GM10248 (cell line): ENCODE measurements around the gene SMPD3.

Experiments used
- CTCF ChIA-PET: fragments of 300-600 bp; sonication (Branson Sonifier 250); formaldehyde crosslinking; extraction: SDS; loops from one replicate; lab custom pipeline; 2021; ENCODE audit warnings: antibody characterized with exemption; lab: Yijun Ruan, JAX
- POLR2A ChIA-PET: fragments of 350-650 bp; sonication (Branson Sonifier 250); formaldehyde crosslinking; extraction: SDS; loops from one replicate; lab custom pipeline; 2020; ENCODE audit warnings: antibody characterized with exemption; lab: Yijun Ruan, JAX
- DNase-seq: peaks from one replicate; pipeline ENCODE4 v3.0.0; 2012; ENCODE audit errors: extremely low spot score
- TF ChIP-seq, protein P1 (sequence below): IDR thresholded peaks from 2 replicates; pipeline ENCODE4 v1.5.1; 2012; ENCODE audit warnings: mild to moderate bottlenecking, low read depth; ENCODE audit errors: extremely low read depth, missing control alignments, control extremely low read depth

The SMPD3 gene

DNA sequence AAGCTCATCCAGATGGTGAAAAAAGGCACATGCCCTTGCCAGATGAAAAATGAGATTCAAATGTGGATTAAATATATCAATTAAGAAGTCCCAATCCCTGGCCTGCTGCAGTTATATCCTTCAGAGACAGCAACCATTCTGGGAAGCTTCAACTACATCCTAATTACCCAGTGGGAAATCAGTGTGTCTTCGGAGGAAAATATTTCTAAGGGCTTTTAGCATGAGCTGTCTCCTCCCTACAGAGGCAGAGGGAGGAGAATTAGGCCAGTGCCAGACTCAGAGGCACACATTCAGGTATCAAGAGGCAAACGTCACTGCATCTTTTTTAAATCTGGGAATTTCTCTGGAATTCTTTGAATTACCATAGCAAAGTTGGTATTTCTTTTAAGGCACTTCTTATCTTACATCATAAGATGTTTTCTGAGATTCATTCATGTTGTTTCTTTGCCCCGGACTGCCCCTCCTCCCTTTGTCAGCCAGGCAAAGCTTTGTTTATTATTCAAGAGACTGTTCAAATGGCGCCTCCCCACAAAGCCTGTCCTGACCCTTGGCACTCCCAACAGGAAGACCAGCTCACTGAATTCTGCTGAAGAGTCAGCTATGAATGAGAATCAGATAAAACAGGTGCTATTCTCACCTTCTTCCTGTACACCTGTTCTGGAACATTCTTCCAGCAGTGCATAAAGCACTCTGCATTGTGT, 38.3 kb upstream of the SMPD3 start:
- ChIA-PET POLR2A (no interaction called here), CTCF (interaction anchor here (1.8 to 2.2 kb wide), 2 partner anchors 24 to 34 kb away, joined by 10 read pairs; no protein-coding TSS in a partner anchor)
- DNase-seq: no peak
- TF ChIP-seq, protein P1, sequence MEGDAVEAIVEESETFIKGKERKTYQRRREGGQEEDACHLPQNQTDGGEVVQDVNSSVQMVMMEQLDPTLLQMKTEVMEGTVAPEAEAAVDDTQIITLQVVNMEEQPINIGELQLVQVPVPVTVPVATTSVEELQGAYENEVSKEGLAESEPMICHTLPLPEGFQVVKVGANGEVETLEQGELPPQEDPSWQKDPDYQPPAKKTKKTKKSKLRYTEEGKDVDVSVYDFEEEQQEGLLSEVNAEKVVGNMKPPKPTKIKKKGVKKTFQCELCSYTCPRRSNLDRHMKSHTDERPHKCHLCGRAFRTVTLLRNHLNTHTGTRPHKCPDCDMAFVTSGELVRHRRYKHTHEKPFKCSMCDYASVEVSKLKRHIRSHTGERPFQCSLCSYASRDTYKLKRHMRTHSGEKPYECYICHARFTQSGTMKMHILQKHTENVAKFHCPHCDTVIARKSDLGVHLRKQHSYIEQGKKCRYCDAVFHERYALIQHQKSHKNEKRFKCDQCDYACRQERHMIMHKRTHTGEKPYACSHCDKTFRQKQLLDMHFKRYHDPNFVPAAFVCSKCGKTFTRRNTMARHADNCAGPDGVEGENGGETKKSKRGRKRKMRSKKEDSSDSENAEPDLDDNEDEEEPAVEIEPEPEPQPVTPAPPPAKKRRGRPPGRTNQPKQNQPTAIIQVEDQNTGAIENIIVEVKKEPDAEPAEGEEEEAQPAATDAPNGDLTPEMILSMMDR: no peak

DNA sequence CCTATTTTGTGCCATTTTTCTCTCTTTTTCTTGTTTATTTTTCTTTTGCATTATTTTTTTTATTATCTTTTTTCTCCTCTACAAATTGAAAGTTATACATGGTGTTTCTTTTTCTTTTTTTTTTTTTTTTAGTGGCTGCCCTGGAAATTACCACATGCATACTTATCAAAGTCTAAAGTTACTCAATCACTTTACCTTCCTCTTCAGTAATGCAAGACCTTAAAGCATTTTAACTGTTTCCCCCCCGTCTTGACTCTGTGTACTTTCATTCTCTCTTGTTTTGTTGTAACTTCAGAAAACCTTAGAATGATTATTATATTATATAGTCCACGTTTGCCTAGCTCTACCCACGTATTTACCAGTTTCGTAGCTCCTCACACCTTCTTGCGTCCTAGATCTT, 33.3 kb upstream of the SMPD3 start:
- TF ChIP-seq, protein P1: no peak
- ChIA-PET CTCF (interaction anchor here (2.8 to 4.3 kb wide), 2 partner anchors 38 to 39 kb away, joined by 11 to 15 read pairs; no protein-coding TSS in a partner anchor), POLR2A (no interaction called here)
- DNase-seq: no peak

DNA sequence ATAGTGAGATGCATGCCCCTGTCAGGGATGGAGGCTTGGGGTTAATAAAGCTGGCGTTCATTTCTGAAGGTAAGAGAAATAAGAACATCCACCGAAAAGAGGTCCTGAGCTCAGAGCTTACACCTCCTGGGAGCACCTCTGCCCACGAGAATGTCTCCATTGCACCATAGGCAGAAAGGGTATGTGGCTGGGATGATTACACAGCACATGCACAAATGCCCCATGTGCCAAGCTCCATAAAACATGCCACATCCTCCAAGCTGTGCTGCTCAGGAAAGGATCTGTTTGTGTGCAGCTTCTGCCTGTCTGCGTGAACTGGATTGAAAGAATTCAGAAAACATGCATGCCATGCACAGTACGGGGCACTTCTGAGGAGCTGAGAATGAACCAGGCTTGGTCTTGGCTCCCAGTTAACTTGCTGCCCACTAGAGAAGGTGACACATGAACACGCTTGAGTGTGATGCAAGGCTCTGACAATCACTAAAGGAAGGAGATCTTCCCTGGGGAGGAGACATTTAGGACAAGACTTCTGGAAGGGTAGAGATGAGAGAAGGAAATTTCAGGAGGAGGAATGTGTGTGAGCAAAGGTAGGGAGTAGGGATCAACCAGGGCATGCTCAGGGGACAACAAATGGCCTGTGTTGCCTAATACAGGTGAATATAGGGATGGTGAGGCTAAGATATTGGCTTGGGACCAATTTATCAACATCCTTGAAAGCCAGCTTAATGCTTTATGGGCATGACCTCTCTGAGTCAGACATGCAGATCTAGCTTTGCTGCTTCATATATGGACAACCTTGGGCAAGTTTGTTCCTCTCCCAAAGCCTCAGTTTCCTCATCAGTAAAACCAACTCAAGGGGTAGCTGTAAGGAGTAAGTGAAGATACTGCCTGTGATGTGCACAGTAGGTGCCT, 32.0 kb upstream of the SMPD3 start:
- TF ChIP-seq, protein P1: no peak
- no peak for DNase-seq
- ChIA-PET CTCF (interaction anchor here (0.7 to 4.3 kb wide), 8 partner anchors 9 to 60 kb away, joined by 3 to 15 read pairs (median 4); no protein-coding TSS in a partner anchor), POLR2A (no interaction called here)

DNA sequence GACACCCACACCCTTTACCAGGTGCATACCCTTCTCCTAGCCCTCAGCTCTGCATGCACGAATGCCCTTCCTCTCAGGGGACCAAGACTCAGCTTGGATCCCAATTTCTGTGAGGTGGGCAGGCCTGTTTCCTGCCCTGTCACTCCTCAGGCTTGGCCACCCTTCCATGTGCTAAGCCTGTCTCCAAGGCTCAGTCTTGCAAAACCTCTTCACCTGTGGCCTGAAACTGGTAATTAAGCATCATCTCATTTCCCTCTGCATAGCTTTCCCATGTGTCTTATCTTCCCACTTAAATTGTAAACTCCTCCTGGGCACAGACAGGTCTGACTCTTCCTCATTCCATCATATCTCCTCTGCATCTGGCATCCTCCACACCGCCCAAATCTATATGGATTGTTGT, 31.0 kb upstream of the SMPD3 start:
- DNase-seq: no peak
- ChIA-PET CTCF (interaction anchor here (1.2 to 4.3 kb wide), 4 partner anchors 10 to 41 kb away, joined by 3 to 15 read pairs (median 8); no protein-coding TSS in a partner anchor), POLR2A (no interaction called here)
- TF ChIP-seq, protein P1: no peak

DNA sequence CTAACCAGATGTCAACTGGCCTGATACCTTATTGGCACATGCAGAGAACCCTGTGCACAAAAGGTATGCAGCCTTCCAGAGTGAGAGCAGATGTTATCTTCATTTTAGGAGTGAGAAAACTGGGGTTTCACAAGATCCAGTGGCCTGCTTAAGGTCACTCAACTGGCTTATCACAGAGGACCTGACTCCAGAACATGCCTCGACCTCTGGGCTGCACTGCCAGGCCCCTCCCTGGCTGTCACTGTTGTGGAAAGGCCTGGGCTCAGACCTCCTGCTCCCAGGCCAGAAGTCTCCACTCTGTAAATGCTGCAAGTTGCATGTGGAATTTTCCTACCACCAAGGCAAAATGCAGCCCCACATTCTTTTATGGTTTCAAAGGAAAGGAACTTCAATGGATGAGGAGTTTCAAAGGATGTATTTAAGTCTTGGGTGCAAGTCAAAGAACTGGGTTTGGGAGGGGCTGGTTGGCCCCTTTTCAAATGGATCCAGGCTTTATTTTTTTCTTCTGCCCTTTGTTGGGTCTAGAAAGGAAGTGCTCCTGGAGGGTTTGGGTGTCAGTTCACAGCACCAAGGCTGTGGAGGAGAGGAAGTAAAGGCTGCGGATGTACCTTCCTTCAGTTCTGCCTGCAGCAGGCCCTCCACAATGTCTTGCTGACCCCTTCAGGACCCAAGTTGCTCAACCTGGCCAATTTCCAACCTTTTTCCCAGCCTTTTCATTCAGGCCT, 30.4 kb upstream of the SMPD3 start:
- TF ChIP-seq, protein P1: no peak
- DNase-seq: no peak
- POLR2A ChIA-PET: no interaction called here
- CTCF ChIA-PET: interaction anchor here (4.3 kb wide), 1 partner anchor 35 kb away, joined by 15 read pairs; no protein-coding TSS in a partner anchor

DNA sequence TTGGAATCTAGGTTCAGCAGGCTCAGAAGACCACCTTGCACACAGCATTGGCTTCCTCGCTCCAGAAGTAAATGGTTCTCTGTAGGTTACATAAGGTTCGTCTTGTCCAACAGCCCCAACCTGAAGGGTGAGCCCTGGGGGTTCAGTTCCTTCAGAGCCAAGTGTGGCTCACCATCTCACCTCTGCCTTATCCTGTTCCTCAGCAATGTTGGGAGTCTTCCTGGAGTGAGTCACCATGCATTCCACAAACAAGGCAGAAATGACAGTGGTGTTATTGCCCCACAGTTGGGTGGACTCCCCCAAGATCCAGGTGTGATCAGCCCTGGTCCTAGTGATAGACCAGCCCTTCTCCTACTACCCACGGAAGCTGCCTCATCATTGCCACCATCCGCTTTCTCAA, 26.8 kb upstream of the SMPD3 start:
- POLR2A ChIA-PET: no interaction called here
- TF ChIP-seq, protein P1: no peak
- CTCF ChIA-PET: interaction anchor here (1.1 to 1.3 kb wide), 3 partner anchors 8 to 10 kb away, joined by 3 to 5 read pairs (median 4); no protein-coding TSS in a partner anchor
- DNase-seq: no peak
